GM18870 (cell line): ENCODE results near the gene OR10K1.
"Not testable (repeated sequence)": the region's sequence is repeated elsewhere in the genome, so short reads cannot be mapped to it uniquely, and the experiment has no call there.

Source experiments
- ATAC-seq: cut with Tn5 transposase; IDR thresholded peaks from one replicate; pipeline ENCODE4 v1.9.1; 2021; ENCODE audit warnings: moderate library complexity; ENCODE audit not compliant: unreplicated experiment

The OR10K1 gene, protein sequence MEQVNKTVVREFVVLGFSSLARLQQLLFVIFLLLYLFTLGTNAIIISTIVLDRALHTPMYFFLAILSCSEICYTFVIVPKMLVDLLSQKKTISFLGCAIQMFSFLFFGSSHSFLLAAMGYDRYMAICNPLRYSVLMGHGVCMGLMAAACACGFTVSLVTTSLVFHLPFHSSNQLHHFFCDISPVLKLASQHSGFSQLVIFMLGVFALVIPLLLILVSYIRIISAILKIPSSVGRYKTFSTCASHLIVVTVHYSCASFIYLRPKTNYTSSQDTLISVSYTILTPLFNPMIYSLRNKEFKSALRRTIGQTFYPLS

DNA sequence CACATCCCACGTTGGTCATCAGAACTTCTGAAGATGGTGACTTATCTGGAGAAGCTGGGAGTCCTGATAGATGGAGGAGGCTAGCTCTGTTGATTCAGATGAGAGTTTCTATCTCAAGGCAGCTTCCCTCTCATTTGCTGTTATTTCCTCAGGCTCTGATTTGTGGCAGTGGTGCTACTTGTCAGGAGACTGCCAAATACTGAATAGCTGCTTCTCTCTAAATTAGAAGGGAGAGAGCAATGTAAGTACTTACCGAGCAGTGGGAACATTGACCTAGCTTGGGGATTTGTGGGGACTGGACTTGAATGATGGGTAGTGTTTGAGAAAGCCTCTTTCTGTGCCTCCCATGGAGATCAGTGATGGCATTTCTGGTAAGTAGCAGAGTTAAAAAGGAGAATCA lies at the start of gene OR10K1:
Gene OR10K1, plus strand, starts transcription at position 301 of the 400 bp plus-strand sequence. CDS start 3,728 bp downstream, outside the sequence.
- no peak for ATAC-seq

DNA sequence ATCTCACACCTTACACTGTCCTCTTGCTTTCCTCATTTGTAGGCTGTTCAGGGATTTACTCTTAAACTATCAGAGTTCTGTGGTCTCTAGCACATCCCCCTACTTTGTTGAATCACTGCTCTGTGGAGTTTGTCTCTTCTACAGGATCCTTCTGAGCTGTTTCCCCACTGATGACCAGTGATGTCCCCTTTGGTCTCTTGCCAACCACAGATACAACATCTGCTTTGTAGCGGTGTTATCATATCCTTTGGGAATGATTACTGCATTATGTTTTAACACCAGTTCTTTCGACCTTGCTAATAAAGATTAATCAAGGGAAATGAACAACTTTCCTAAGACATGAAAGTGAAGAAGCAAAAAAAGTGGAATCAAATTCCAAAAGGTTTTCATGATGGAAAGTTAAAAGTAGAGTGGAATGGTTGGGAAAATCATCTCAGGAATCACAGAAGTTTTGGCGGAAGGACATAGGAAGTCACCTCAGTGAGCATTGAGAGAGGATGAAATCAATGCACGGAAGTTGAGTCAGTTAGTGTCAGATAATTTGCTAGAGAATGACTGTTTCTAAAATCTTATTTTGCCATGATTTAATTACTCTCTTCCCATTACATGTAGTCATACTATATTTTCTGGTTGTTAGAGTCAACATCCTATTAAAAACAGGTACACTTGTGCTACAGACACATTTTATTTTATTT lies 46.8 kb upstream of the OR10K1 start:
- no peak for ATAC-seq

DNA sequence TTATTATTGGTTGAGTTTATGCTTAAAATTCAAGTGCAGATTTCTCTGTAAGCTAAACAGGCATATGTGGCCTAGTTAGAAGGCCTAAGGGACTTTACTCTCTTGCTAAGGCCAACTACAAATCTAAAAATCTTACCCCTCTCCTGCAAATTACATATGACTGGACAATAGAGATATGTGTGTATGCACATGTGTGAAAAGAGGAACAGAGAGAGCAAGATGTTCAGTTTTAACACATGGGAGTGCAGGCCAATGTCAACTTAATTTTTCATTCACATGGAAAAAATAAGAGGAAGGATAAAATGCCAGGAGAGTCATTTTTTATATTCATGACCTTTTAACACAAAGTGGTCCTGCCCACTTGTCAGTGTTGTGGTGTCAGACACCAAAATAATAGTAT lies 44.0 kb upstream of the OR10K1 start:
- no peak for ATAC-seq

DNA sequence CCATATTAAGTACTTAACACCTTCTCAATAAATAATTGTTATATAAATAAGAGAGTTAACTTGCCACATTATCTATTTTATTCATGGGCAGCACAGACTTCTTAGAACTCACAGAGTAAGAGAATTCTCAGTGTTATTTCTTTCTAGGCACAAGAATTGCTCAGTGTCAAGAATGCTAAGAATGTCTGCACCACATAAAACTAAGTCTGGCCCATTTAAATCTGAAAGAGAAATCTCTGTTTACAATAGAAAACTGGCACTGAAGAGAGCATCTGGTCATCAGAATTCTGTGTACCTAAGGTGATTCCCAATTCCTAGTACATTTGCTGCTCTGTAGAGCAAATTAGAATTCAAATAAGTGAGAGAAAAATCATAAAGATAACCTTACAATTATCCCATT lies 39.4 kb upstream of the OR10K1 start:
- no peak for ATAC-seq

DNA sequence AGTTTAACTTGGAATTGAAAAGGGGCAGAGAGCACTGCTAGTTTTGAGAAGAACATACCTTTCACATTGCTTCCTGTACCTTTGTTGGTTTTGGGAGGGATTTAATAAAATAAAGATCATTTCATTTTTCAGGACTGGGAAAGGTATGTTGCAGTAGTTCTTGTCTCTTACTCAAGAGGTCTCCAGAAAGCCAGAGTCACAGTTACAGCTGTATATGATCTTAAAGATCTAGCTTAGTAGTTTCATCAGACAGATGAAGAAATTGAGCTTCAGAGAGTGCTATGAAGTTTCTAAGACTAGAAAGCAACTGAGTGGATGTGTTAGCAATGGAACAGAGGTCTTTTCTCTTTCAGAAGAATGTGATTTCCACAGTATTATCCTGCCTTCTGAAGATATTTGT lies 36.6 kb upstream of the OR10K1 start:
- ATAC-seq, result no peak

DNA sequence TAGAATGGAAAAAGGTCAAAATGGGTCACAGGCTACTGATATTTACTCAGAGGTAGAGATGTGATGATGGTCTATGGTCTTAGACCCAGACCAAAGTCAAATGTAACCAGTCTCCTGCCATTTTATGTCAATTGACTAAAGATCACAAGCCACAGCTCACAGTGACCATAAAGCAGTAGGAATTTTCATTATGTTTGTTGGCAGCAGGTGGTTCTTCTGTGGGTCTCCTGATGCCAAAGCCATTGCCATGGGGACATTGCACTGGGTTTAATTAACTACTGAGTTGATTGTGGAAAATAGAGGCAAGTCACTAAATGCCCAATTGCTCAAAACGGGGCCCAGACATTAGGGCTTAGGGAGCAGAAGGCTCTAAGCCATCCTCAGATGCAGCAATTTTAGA lies 35.5 kb upstream of the OR10K1 start, which contains the start of gene OR10K2:
Gene OR10K2, minus strand, starts transcription at position 101 of the 400 bp plus-strand sequence. CDS start 5,371 bp downstream, outside the sequence.
- no peak for ATAC-seq

DNA sequence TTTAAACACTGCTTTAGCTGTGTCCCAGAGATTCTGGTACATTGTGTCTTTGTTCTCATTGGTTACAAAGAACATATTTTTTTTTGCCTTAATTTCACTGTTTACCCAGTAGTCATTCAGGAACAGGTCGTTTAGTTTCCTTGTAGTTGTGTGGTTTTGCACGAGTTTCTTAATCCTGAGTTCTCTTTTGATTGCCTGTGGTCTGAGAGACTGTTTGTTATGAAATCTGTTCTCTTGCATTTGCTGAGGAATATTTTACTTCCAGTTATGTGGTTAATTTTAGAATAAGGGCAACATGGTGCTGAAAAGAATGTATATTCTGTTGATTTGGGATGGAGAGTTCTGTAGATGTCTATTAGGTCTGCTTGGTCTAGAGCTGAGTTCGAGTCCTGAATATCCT lies 31.5 kb upstream of the OR10K1 start:
- ATAC-seq, result not testable (repeated sequence)

DNA sequence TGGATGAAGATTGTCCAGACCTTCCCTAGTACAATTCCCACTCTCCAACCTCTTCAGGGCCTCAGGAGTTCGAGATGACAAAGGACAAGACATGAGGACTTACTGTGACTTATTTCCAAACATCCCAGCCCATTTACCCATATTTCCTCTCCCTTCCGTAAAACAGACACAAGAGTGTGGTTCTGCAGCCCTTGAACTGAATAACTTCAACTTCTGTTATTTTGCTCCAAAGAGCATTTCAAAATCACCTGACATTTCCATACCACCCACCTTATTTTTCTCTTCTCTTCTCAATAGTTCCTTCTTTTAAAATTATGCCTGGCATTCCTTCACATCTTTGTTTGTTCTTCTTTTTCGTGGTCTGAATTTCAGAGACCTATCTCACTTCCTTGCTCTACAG lies 26.9 kb upstream of the OR10K1 start:
- no peak for ATAC-seq

DNA sequence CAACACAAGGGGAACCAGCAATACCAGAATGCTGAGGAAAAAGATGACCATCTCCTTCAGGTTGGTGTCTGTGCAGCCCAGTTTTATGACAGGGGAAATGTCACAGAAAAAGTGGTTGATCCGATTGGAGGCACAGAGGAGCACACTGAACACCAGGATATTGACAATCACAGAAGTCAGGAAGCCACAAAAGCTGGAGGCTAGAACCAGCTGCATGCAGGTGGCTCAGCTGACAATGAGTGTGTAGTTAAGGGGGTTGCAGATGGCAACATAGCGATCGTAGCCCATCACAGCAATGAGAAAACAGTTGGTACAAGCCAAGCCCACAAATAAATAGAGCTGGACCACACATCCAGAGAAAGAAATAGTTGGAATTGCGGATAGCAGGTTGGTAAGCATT lies 16.3 kb upstream of the OR10K1 start:
- ATAC-seq, result no peak

DNA sequence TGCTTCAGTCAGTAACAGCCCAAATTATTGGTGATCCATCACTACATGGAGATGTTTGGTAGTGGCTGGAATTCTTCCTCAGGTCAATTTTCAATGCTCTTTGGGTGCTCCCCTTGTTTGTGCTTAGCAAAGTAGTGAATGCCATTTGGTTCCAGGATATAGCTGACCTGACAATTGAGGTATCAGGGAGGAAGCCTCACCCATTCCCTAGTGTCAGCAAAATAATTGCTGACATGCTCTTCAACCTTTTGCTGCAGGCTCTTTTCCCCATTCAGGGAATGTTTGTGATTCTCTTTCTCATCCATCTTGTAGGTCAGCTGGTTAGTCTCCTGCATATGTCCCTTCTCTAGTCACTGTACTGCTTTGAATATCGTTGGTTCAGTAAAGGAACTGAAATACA lies 7.1 kb upstream of the OR10K1 start:
- no peak for ATAC-seq

DNA sequence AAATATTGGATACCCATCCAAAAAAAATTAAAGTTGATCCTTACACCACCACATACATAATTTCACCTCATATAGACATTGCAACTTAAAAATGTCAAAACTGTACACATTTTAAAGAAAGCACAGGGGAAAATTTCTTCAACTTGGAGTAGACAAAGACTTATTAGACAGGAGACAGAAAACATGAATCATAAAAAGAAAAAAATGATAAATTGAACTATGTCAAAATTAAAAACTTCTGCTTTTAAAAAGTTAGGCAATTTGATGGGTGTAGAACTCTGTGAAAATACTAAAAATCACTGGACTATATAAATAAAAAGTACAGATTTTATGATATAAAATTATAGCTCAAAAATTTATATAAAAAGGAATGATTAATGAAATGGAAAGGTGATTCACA lies 4.4 kb upstream of the OR10K1 start:
- no peak for ATAC-seq

DNA sequence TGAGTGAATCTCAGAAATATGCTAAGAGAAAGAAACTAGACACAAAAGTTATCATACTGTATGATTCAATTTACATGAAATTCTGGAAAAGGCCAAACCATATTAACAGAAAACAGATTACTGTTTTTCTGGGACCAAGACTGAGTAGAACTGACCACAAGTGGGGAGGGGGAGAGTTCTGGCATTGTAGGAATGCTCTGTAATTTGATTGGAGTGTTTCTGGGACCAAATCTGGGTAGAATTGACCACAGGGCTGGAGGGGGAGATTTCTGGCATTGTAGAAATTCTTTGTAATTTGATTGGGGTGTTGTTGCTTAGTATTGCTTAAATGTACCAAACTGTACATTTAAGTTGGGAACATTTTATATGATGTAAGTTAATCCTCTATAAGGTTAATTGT lies 3.4 kb upstream of the OR10K1 start:
- no peak for ATAC-seq

DNA sequence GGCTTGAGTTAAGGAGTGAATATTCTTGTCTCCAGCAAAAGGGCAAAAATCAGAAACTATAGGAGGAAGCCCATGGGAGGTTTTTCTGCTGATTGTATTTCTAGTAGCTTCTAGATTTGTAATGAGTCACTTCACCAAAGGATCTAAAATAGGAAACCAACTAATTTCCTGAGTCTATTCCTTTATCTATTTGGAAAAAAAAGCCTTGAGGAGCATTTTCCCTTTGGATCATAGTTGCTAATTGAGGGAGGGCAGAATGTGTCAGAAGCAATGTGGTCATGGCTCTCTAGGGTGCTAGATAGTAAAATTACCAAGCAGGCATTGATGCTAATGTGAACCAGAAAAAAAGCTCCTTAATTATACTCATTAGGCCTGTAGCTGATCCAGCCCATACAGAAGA lies 10.3 kb downstream of the OR10K1 start, which contains the start of gene OR10R2:
Gene OR10R2, plus strand, starts transcription at position 301 of the 400 bp plus-strand sequence. CDS start 106 bp downstream, outside the sequence.
- ATAC-seq, result no peak

DNA sequence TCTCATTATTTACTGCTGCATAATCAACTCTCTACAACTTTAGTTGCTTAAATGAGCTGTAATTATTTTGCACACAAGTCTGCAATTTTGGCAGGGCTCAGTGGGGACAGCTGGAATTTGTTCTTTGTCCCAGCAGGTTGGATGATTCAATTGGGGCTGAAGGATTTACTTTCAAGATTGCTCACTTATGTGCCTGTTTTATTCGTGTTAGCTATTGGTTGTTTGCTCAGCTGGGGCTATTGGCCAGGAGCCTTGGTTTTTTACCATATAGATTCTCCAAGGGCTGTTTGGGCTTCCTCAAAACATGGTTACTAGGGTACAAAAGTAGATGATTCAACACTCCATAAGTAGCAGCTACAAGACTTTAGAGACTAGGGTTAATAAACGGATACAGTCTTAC lies 23.8 kb downstream of the OR10K1 start:
- no peak for ATAC-seq

DNA sequence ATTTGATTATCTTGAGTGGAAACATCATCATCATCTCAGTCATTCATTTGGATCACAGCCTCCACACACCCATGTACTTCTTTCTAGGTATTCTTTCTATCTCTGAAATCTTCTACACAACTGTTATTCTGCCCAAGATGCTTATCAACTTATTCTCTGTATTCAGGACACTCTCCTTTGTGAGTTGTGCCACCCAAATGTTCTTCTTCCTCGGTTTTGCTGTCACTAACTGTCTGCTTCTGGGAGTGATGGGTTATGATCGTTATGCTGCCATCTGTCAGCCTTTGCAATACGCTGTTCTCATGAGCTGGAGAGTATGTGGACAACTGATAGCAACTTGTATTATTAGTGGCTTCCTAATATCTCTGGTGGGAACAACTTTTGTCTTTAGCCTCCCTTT lies 29.7 kb downstream of the OR10K1 start:
- ATAC-seq, result no peak

DNA sequence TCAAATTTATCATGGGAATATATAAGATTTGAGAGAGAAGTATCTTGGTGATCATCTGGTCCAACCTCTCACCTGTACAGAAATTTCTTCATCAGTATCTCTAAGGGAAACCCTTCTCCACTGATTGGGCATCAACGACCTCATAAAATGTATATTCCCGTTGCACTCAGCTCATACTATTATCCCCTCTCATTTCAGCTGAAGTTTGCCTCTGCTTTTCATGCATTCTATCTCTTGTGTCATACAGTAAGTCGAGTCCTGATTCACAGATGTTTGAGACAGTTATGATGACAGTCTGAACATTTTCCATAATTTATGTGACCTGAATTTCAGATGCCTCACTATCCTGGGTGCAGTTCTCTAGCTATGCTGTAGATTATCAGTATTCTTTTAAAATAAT lies 31.4 kb downstream of the OR10K1 start:
- ATAC-seq, result no peak

DNA sequence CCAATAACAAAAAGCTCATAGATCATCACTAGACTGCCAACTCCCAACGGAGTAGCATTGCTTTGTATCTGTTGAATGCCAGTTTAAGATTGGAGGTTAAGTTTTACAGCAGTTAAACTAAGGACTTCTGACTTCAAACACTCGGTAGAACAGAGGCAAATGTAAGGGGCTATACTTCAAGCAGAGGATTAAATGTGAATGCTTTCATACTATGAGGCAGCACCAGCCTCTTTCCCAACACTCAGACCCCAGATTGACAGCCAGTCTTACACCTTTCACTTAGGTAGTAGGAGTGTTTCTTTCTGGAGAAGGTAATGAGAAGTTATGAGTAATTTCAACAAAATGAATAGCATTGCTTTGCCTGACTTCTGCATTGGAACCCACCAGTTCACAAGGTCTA lies 33.2 kb downstream of the OR10K1 start:
- ATAC-seq, result no peak

DNA sequence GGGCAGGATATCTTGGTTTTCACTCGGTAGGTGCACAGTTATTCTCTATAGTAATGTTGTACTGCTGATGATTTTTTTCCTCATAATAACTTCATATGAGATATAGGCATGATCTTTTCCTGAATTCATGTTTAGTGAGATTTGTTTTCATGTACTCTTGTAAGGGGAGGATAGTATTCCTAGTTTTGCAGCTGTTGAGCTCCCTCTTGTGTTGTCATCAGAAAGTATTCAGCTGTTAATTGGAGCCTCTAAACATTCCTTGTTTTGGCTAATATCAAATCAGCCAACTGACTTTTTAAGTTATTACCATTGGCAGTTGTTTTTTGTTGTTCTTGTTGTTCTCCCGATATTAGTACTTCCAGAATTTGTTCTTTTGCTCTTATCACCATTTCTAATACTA lies 34.7 kb downstream of the OR10K1 start:
- ATAC-seq, result no peak

DNA sequence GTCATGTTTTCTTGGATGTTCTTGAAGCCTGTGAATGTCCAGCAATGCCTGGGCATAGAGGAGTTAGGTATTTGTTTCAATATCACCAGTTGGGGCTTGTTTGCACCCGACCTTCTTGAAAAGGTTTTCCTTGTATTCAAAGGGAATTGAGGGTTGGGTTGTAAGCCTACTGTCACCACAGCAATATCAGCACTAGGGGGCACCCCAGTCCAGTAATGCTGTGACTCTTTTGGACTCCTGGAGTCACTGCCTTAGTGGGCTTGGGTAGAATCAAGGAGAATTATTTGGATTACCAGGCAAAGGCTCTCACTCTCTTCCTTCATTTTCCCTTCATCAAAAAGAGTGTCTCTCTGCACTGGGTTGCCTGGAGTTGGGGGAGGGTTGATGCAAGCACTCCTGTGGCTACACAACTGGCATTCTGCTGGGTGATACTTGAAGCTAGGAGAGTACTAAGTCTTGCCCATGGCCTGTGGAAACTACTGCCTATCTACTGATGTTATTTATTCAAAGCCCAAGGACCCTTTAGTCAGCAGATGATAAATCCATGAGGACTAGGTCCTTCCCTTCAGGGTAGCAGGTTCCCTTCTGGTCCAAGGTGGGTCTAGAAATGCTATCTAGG lies 44.8 kb downstream of the OR10K1 start:
- ATAC-seq, result no peak

DNA sequence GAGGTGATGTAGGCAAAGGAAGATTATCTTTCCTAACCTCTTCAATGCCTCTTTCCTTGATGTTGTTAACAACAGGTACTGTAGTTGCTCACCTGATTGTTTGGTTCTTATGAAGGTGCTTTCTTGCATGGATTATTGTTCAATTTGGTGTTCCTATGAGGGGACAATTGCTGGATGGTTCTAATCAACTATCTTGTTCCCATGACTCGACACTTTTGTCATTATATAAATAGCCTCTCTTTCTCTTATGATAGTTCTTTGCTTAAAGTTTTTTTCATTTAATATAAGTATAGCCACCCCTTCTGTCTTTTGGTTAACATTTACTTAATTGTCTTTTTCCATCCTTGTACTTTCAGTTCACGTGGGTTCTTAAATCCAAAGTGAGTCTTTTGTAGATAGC lies 45.9 kb downstream of the OR10K1 start:
- no peak for ATAC-seq

DNA sequence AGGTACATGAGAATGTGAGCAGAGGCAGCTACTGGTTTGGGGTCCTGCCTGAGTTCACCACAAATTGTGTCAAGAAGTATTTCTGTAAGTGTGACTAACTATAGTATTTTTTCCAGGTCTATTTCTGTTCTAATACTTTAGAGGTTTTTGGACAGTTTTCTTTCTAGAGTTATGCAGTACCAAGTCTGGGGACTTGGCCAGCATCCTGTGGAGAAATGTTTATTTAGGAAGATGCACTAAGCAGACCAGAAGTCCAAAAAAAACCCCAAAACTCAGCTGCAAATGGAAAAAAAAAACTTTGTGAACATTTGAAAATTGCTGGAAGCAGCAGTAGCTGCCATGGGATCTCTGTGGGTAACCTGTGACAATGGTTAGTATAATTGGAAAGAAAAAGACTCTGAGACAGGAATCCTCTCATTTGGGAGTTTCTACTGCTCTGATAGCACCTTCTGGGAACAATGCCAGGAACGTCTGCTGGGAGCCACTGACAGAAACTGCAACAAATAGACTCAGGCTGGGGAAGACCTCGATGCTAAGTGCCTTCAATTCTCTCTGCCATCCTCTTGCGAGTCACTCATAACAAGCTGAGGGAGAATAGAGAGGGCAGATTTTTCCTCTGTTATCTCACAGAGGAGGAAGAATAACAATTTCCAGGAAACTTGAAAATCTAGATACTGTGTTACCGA lies 48.0 kb downstream of the OR10K1 start:
- no peak for ATAC-seq
